ENCODE data around the gene IMMP2L. TPM values are rescaled to one million over a fixed set of nuclear protein-coding genes. Genes with fewer than 3 reads are reported as not detected.

The IMMP2L gene
- total RNA-seq, 1 donor from 2014 or later, result 17.8 TPM

- no peaks in the 10 kb centered on the region for H3K4me1 ChIP-seq
- no peaks in the 10 kb centered on the region for H3K27me3 ChIP-seq (ENCODE audit: low read depth)
- no peak for DNase-seq
- H3K27ac ChIP-seq (replicated peaks), result no peak overlapping the region
- no peaks in the 10 kb centered on the region for H3K36me3 ChIP-seq
- TF ChIP-seq CTCF (IDR thresholded peaks at IDR 0.05; ENCODE audit: borderline replicate concordance), result no peak
- intact Hi-C loops (cut with micrococcal nuclease), result no loop called here
- H3K9me3 ChIP-seq (replicated peaks), result peaks cover 19% of the 10 kb centered on the region
- H3K4me3 ChIP-seq, result no peak overlapping the region
Measured at GRCh38 chr7:110633313-110633712, 929.0 kb downstream of the IMMP2L start.

GRCh38 chr7:110626414-110626813 is 935.9 kb downstream of the IMMP2L start:
- Histone ChIP-seq H3K4me1 (no peaks in the 10 kb centered on the region), H3K27ac (replicated peaks) (no peak overlapping the region), H3K4me3 (no peak overlapping the region), H3K36me3 (no peaks in the 10 kb centered on the region), H3K9me3 (replicated peaks) (no peaks in the 10 kb centered on the region), H3K27me3 (ENCODE audit: low read depth) (no peaks in the 10 kb centered on the region)
- intact Hi-C loops (cut with micrococcal nuclease), result no loop called here
- DNase-seq, result no peak
- no peak for TF ChIP-seq CTCF (IDR thresholded peaks at IDR 0.05; ENCODE audit: borderline replicate concordance)

GRCh38 chr7:110625294-110625693 is 937.0 kb downstream of the IMMP2L start:
- no peaks in the 10 kb centered on the region for H3K36me3 ChIP-seq
- no peak overlapping the region for H3K4me3 ChIP-seq
- no peaks in the 10 kb centered on the region for H3K4me1 ChIP-seq
- no peak overlapping the region for H3K27ac ChIP-seq (replicated peaks)
- H3K27me3 ChIP-seq (ENCODE audit: low read depth), result no peaks in the 10 kb centered on the region
- intact Hi-C loops (cut with micrococcal nuclease), result no loop called here
- no peak for DNase-seq
- no peaks in the 10 kb centered on the region for H3K9me3 ChIP-seq (replicated peaks)
- TF ChIP-seq CTCF (IDR thresholded peaks at IDR 0.05; ENCODE audit: borderline replicate concordance), result no peak

- Histone ChIP-seq H3K4me1 (no peaks in the 10 kb centered on the region), H3K27me3 (ENCODE audit: low read depth) (no peaks in the 10 kb centered on the region), H3K27ac (replicated peaks) (no peak overlapping the region), H3K36me3 (no peaks in the 10 kb centered on the region), H3K4me3 (no peak overlapping the region), H3K9me3 (replicated peaks) (no peaks in the 10 kb centered on the region)
- TF ChIP-seq CTCF (IDR thresholded peaks at IDR 0.05; ENCODE audit: borderline replicate concordance), result no peak
- no peak for DNase-seq
- intact Hi-C loops (cut with micrococcal nuclease), result no loop called here
Measured at GRCh38 chr7:110623436-110623835, 938.9 kb downstream of the IMMP2L start.

- Histone ChIP-seq H3K9me3 (replicated peaks) (no peaks in the 10 kb centered on the region), H3K4me3 (no peak overlapping the region), H3K36me3 (no peaks in the 10 kb centered on the region), H3K27ac (replicated peaks) (no peak overlapping the region), H3K27me3 (ENCODE audit: low read depth) (no peaks in the 10 kb centered on the region), H3K4me1 (no peaks in the 10 kb centered on the region)
- intact Hi-C loops (cut with micrococcal nuclease), result no loop called here
- no peak for DNase-seq
- TF ChIP-seq CTCF (IDR thresholded peaks at IDR 0.05; ENCODE audit: borderline replicate concordance), result no peak
Measured at GRCh38 chr7:110621289-110621688, 941.0 kb downstream of the IMMP2L start.

All from left ventricle myocardium inferior (tissue), 1 donor.